K562 (cell line): ENCODE data around the gene ARID3C. TPM values are rescaled to one million over a fixed set of nuclear protein-coding genes. Genes with fewer than 3 reads are reported as not detected.

Experiments
- POU5F1 ChIP-seq: fragments of 150-350 bp; IDR thresholded peaks from 2 replicates; pipeline ENCODE4 v1.6.1; 2014; ENCODE audit warnings: borderline replicate concordance, low read length, low read depth, mild to moderate bottlenecking; ENCODE audit not compliant: partially characterized antibody
- PURB ChIP-seq: sonication (generic); formaldehyde crosslinking; IDR thresholded peaks from 2 replicates; pipeline ENCODE4 v1.9.0; 2021; ENCODE audit warnings: low read depth, mild to moderate bottlenecking, missing genetic modification reagents
- polyA plus RNA-seq, 8 experiments: library from polyadenylated mRNA; depleted of rRNA in 4 of 8; stranded (reverse) in 5 of 8; unstranded in 3 of 8; fragments of >200 nt; fragmentation: Nextera tagmentation in 2 of 8; fragmentation: Illumina TruSeq in 1 of 8; extraction: Ambion mirVana in 2 of 8; extraction: Trizol in 1 of 8; gene quantifications; 2 replicates each; pipeline versions ENCODE4 v1.2.1 to v1.2.3, GENCODE V29; 2011 to 2014; ENCODE audit warnings: inconsistent platforms in 1 of 8, missing spikeins in 1 of 8
- total RNA-seq, 7 experiments: library from RNA; depleted of rRNA in 6 of 7; stranded (reverse); fragments of >200 nt in 6 of 7; fragmentation: Illumina TruSeq in 2 of 7; extraction: Trizol in 2 of 7; gene quantifications; 2 replicates each; pipeline versions ENCODE4 v1.2.1 to v1.2.3, GENCODE V29; 2011 to 2021; ENCODE audit warnings: low replicate concordance in 1 of 7
- TF ChIP-seq, protein P1 (sequence below): sonication (generic); formaldehyde crosslinking; IDR thresholded peaks from 2 replicates; pipeline ENCODE4 v1.8.0; 2022; ENCODE audit warnings: mild to moderate bottlenecking, missing genetic modification reagents
- TF ChIP-seq, protein P2 (sequence below): fragments of 450-650 bp; formaldehyde crosslinking; IDR thresholded peaks from 2 replicates; pipeline ENCODE4 v1.4.0; 2020; ENCODE audit warnings: mild to moderate bottlenecking

ARID3C gene
- total and polyA plus RNA-seq, 9 of the 15 experiments (the other 6 are each of a cell fraction or from before 2014, with no cell fraction given), result not detected

DNA sequence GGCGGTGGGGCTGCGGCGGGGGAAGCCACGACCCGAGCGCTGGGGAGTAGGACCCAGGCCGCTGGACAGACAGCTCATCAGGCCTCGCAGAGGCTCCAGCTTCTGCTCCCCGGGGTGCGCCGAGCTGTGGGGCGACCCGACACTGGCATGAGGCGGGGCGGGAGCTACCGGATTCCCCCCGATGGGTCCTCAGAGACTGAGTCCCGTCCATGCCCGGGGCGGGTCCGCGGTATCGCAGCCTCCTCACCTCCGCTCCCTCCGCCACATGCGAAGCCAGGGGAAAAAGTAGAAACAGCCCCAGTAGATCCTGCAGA is 36.2 kb upstream of the ARID3C start (continued):
- TF ChIP-seq, protein P1, sequence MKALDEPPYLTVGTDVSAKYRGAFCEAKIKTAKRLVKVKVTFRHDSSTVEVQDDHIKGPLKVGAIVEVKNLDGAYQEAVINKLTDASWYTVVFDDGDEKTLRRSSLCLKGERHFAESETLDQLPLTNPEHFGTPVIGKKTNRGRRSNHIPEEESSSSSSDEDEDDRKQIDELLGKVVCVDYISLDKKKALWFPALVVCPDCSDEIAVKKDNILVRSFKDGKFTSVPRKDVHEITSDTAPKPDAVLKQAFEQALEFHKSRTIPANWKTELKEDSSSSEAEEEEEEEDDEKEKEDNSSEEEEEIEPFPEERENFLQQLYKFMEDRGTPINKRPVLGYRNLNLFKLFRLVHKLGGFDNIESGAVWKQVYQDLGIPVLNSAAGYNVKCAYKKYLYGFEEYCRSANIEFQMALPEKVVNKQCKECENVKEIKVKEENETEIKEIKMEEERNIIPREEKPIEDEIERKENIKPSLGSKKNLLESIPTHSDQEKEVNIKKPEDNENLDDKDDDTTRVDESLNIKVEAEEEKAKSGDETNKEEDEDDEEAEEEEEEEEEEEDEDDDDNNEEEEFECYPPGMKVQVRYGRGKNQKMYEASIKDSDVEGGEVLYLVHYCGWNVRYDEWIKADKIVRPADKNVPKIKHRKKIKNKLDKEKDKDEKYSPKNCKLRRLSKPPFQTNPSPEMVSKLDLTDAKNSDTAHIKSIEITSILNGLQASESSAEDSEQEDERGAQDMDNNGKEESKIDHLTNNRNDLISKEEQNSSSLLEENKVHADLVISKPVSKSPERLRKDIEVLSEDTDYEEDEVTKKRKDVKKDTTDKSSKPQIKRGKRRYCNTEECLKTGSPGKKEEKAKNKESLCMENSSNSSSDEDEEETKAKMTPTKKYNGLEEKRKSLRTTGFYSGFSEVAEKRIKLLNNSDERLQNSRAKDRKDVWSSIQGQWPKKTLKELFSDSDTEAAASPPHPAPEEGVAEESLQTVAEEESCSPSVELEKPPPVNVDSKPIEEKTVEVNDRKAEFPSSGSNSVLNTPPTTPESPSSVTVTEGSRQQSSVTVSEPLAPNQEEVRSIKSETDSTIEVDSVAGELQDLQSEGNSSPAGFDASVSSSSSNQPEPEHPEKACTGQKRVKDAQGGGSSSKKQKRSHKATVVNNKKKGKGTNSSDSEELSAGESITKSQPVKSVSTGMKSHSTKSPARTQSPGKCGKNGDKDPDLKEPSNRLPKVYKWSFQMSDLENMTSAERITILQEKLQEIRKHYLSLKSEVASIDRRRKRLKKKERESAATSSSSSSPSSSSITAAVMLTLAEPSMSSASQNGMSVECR (CRISPR knock-in tag), result 0 out of 2 replicates have a peak, but pooled peaks have one; percentile 6
- TF ChIP-seq POU5F1, result no peak
- TF ChIP-seq, protein P2, sequence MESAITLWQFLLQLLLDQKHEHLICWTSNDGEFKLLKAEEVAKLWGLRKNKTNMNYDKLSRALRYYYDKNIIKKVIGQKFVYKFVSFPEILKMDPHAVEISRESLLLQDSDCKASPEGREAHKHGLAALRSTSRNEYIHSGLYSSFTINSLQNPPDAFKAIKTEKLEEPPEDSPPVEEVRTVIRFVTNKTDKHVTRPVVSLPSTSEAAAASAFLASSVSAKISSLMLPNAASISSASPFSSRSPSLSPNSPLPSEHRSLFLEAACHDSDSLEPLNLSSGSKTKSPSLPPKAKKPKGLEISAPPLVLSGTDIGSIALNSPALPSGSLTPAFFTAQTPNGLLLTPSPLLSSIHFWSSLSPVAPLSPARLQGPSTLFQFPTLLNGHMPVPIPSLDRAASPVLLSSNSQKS (CRISPR knock-in tag), result no peak
- no peak for TF ChIP-seq PURB
